GM21529 (cell line): Measurements from ENCODE around the gene COQ8A.
"Not testable (repeated sequence)": the region's sequence is repeated elsewhere in the genome, so short reads cannot be mapped to it uniquely, and the experiment has no call there.

ENCODE experiments used
- ATAC-seq: cut with Tn5 transposase; IDR thresholded peaks from one replicate; pipeline ENCODE4 v1.9.1; 2021; ENCODE audit not compliant: unreplicated experiment

The COQ8A gene

DNA sequence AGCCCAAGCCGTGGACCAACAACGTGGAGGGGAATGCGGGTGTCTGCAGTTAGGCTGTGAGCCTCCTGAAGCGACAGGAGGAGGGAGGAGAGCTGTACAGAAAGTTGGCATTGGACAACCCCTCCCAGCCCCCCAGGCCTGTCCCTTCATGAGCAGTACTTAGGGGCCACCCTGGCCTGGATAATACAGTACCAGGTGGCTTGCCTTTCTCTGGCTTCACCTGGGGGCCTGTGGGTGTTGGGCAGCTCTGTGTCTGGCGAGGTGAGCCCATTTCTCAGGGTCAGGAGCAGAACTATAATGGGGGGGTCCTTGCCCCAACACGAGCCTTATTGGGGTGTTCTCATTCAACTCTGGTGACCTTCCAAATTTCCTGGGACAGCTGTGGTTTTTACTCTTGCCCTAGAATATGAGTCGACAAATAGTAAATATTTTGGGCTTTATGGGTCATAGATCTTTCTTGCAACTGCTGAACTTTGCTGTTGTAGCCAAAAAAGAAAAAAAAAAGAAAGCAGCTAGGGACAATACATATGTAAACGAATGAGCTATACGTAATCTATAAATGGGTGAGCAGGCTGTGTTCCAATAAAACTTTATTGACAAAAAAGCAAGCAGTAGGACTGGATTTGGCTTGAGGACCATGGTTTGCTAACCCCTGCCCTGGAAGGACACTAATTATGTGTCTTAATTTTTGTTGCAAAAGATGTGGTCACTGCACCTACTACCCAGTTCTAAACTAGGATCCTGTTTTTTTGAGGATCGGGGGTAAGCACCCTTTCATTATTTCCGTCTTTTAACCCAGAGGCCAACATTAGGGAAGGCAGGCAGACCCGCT is 11.4 kb downstream of the COQ8A start:
- no peak for ATAC-seq

DNA sequence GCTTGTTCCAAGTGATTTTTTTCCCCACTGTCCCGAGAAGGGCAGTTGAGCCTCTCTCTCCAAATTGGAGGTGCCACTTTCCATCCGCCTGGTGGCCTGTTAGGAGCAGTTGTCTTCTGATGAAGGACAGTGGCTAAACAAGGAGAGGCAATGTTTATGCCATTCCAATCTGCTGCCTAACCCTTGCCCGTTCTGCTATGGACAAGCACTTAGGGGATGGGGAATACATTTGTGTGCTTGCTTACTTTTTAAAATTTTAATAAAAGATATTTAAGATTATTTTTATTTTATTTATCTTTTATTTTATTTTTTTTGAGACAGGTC is 12.0 kb downstream of the COQ8A start:
- ATAC-seq: no peak

GRCh38 chr1:226953175-226953800 is 13.2 kb downstream of the COQ8A start:
- ATAC-seq: no peak

GRCh38 chr1:226954337-226954736 is 14.2 kb downstream of the COQ8A start:
- ATAC-seq: no peak

- no peak for ATAC-seq
Observed at GRCh38 chr1:226954777-226955176, 14.7 kb downstream of the COQ8A start.

DNA sequence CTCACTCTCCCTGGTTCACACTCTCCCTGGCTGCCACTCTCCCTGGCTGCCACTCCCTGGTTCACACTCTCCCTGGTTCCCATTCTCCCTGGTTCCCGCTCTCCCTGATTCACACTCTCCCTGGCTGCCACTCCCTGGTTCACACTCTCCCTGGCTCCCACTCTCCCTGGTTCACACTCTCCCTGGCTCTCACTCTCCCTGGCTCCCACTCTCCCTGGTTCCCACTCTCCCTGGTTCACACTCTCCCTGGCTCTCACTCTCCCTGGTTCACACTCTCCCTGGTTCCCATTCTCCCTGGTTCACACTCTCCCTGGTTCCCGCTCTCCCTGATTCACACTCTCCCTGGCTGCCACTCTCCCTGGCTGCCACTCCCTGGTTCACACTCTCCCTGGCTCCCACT is 15.8 kb downstream of the COQ8A start:
- ATAC-seq: not testable (repeated sequence)

- ATAC-seq: no peak
Observed at GRCh38 chr1:226956942-226957713, 17.0 kb downstream of the COQ8A start.

- no peak for ATAC-seq
Observed at GRCh38 chr1:226957714-226958113, 17.6 kb downstream of the COQ8A start.

GRCh38 chr1:226958300-226958699 is 18.2 kb downstream of the COQ8A start:
- no peak for ATAC-seq

- no peak for ATAC-seq
Observed at GRCh38 chr1:226960256-226960655, 20.2 kb downstream of the COQ8A start.

- no peak for ATAC-seq
Observed at GRCh38 chr1:226960944-226961765, 21.1 kb downstream of the COQ8A start.

- ATAC-seq: no peak
Observed at GRCh38 chr1:226962421-226963391, 22.6 kb downstream of the COQ8A start.

- no peak for ATAC-seq
Observed at GRCh38 chr1:226964068-226964425, 24.0 kb downstream of the COQ8A start.

GRCh38 chr1:226964611-226965486 is 24.8 kb downstream of the COQ8A start:
- no peak for ATAC-seq

DNA sequence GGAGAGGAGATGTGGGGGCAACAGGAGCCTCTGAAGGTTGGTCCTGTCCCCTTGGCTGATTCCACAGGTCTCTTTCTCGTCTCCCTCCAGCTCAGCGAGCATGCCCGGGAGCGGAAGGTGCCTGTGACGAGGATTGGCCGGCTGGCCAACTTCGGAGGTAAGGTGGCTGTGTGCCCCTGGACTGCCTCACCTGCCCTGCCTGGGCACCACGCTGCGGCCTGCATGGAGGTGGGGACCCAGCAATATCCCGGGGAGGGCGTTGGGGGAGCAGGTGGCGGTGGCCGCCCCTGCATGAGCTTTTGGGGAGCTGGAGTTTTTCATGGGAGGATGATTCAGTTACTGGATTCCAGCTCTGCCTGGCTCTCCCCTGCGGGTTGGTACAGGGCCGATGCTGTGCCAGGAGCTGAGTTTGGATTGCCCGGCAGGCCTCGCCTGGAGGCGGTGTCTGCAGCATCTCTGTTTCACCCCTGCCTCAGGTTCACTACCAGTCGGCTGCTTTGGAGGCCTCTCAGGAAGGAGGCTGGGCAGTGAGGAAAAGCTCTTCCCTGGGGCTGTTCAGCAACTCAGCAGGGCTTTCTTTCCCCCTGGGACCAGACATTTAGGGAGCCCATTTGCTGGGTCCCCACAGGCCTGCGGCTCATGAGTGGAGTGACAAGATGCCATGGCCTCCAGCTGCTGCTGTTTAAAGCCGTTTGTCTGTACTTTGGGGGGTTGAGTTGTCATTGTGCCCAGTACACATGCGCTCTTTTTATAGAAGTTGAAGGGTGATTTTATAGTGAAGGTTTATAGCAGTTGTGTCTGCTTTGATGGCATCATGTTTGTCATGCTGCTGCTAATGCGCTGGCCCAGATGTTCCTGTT is 25.7 kb downstream of the COQ8A start:
- no peak for ATAC-seq

DNA sequence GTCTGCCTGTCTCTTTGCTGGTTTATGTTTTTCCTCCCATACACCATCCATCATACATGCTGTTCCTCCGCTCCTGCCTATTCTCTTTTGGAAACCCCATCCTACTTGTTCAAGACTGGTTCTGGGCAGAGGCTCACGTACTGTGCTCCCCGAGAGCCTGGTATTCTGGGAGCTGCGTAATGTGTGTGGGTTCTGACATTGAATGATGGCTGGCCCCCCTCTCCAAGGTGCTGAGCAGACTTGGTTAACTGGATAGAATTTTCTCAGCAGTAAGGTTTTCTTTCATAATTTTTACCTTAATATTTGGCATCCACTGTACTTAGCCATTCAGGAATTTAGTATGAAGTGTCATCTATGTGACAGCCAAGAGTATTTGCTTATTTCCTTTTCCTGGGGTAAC is 26.6 kb downstream of the COQ8A start:
- no peak for ATAC-seq

DNA sequence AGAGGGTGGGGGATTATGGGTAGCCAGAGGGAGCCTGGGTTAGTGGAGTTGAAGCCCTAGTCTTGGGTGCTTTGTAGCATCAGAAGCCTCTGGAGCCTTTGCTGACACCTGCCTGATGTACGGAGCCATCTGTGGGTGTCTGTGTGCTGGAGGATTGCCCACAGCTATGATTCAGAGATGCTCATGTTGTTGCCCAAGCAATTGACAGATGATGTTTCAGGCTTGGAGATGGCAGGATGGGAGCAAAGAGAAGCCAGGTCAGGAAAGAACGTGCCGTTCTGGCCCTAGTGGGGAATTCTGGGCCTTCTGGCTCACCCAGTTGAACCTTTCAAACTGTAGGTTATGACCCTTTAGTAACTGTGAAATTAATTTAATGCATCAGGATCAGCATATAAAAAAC is 27.6 kb downstream of the COQ8A start:
- ATAC-seq: no peak

DNA sequence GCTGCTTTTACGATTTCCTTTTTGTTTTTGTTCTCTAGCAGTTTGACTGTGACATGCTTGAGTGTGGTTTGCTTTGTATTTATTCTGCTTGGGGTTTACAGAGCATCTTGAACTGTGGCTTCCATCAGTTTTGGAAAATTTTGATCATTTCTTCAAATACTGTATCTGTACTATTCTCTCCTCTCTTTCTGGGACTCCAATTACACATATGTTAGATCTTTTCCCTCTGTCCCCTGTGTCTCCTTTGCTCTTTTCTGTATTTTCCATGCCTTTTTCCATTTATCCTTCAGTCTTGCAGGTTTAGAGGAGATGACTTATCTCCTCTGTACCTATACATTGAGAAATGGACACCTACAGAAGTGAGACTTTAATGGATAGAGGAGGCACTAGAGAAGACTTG is 31.7 kb downstream of the COQ8A start:
- ATAC-seq: no peak
